ENCODE measurements around the gene D2HGDH.

- TF ChIP-seq EP300 (IDR thresholded peaks at IDR 0.05) (no peak), CTCF (IDR thresholded peaks at IDR 0.05) (no peak), POLR2AphosphoS5 (IDR thresholded peaks at IDR 0.05) (no peak)
These were observed at the start of gene D2HGDH for GRCh38 chr2:241734467-241735208.

Data from suprapubic skin (tissue), 4 donors.